Neutrophil (primary cell): ENCODE measurements around the gene RPSA.
"Not testable (repeated sequence)": the region's sequence is repeated elsewhere in the genome, so short reads cannot be mapped to it uniquely, and the experiment has no call there.

Experiments
- H3K27ac ChIP-seq: fragments of 200-600 bp; sonication (generic); 2 replicates; pipeline ENCODE4 v1.5.1; 2016; ENCODE audit warnings: mild to moderate bottlenecking, moderate library complexity
- H3K27me3 ChIP-seq: fragments of 200-600 bp; sonication (generic); 2 replicates; pipeline ENCODE4 v1.6.0; 2016; ENCODE audit warnings: mild to moderate bottlenecking
- H3K36me3 ChIP-seq: fragments of 200-600 bp; sonication (generic); 2 replicates; pipeline ENCODE4 v1.5.1; 2017
- H3K4me1 ChIP-seq, 2 experiments: fragments of 200-600 bp in 1 of 2; sonication (generic) in 1 of 2; 1 replicate in 1 of 2; 2 replicates in 1 of 2; pipeline versions ENCODE4 v1.5.1 to v1.6.1; 2013 to 2016; ENCODE audit warnings: low read depth in 1 of 2, low read length in 1 of 2, mild to moderate bottlenecking in 1 of 2, moderate library complexity in 1 of 2; ENCODE audit not compliant: control insufficient read depth in 1 of 2, insufficient read depth in 1 of 2
- H3K4me3 ChIP-seq, 2 experiments: fragments of 200-600 bp in 1 of 2; sonication (generic) in 1 of 2; 1 replicate in 1 of 2; 2 replicates in 1 of 2; pipeline ENCODE4 v1.5.1; 2013 to 2016; ENCODE audit warnings: low read depth in 1 of 2, low read length in 1 of 2, mild to moderate bottlenecking in 1 of 2, moderate library complexity in 1 of 2
- H3K9me3 ChIP-seq: fragments of 200-600 bp; sonication (generic); 2 replicates; pipeline ENCODE4 v1.5.1; 2016
- TF ChIP-seq, protein P1 (sequence below): fragments of 200-600 bp; sonication (generic); IDR thresholded peaks from 2 replicates; pipeline ENCODE4 v1.5.1; 2016; ENCODE audit warnings: antibody characterized with exemption

Gene RPSA

DNA sequence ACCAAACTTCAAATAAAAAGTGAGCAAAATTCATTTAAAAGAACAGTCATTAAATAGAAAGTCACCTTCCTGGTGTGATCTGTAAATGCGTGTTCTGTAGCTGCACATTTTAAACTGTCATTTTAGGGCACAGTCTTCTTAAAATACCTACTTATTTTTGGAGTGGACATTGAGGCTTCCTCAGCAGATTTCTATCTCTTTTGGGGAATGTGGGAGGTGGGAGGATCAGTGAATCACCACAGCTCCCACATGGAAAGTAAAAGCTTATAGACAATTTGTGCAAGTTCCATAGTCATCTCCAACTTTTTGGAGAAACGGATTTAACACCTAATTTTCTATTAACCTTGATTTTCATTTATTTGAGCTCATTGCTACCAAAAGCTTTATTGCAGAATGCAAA lies 39.9 kb downstream of the RPSA start:
- no peaks in the 10 kb centered on the region for H3K27me3 ChIP-seq
- H3K9me3 ChIP-seq: no peaks in the 10 kb centered on the region
- no peak overlapping the region for H3K27ac ChIP-seq
- H3K36me3 ChIP-seq: no peaks in the 10 kb centered on the region
- no peak overlapping the region for H3K4me3 ChIP-seq
- TF ChIP-seq, protein P1, sequence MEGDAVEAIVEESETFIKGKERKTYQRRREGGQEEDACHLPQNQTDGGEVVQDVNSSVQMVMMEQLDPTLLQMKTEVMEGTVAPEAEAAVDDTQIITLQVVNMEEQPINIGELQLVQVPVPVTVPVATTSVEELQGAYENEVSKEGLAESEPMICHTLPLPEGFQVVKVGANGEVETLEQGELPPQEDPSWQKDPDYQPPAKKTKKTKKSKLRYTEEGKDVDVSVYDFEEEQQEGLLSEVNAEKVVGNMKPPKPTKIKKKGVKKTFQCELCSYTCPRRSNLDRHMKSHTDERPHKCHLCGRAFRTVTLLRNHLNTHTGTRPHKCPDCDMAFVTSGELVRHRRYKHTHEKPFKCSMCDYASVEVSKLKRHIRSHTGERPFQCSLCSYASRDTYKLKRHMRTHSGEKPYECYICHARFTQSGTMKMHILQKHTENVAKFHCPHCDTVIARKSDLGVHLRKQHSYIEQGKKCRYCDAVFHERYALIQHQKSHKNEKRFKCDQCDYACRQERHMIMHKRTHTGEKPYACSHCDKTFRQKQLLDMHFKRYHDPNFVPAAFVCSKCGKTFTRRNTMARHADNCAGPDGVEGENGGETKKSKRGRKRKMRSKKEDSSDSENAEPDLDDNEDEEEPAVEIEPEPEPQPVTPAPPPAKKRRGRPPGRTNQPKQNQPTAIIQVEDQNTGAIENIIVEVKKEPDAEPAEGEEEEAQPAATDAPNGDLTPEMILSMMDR: no peak
- H3K4me1 ChIP-seq: no peaks in the 10 kb centered on the region

DNA sequence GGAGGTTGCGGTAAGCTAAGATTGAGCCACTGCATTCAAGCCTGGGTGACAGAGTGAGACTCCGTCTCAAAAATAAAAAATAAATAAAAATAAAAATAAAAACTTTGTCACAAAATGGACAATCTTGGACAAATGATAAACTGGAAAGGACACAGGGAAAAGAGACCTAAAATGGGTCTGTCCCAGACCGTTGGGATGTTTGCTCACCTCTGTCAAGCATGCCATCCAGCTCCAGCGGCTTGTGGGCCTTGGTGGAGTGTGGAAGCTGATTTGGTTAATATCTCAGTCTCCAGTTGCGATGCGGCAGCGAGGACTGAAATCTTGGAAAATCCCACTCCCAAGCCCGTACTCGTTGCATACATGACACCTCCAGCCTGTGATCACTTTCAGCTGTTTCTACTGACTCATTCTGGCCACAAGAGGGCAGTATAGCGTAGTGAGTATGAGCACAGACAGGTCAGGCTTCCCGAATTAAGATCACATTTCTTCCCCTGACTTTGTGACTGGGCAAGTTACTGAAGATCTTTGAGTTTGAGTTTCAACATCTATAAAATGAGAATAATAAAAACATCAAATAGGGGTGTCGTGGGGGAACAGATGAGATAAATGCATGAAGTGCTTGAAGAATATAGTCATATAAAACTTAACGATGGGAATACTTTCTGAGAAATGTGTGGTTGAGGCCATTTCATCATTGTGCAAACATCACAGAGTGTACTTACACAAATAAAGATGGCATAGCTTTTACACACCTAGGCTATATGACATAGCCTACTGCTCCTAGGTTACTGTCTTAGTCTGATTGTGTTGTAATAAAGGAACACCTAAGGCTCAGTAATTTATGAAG lies 41.3 kb downstream of the RPSA start:
- TF ChIP-seq, protein P1: peak; percentile 72
- H3K9me3 ChIP-seq: no peaks in the 10 kb centered on the region
- no peaks in the 10 kb centered on the region for H3K4me1 ChIP-seq
- no peak overlapping the region for H3K4me3 ChIP-seq
- no peaks in the 10 kb centered on the region for H3K36me3 ChIP-seq
- H3K27ac ChIP-seq: no peak overlapping the region
- H3K27me3 ChIP-seq: no peaks in the 10 kb centered on the region

DNA sequence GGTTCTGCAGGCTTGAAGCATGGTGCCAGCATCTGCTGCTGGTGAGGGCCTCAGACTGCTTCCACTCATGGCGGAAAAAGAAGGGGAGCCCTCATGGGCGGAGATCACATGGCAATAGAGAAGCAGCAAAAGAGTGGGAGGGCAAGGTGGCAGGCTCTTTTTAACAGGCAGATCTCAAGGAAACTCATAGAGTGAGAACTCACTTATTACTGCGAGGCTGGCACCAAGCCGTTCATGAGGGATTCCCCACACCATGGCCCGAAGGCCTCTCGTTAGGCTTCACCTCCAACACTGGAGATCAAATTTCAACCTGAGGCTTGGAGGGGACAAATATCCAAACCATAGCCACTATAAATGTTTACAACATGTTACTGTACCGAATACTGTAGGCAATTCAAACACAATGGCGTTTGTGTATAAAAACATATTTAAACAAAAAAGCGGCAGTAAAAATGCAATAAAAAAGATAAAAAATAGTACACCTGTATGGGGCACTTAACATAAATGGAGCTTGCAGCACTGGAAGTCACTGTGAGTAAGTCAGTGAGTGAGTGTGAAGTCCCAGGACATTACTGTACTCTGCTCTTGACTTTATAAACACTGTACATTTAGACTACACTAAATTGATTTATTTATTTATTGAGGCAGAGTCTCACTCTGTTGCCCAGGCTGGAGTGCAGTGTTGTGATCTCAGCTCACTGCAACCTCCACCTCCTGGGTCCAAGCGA lies 42.1 kb downstream of the RPSA start:
- no peaks in the 10 kb centered on the region for H3K9me3 ChIP-seq
- no peaks in the 10 kb centered on the region for H3K4me1 ChIP-seq
- no peaks in the 10 kb centered on the region for H3K27me3 ChIP-seq
- no peak overlapping the region for H3K27ac ChIP-seq
- H3K4me3 ChIP-seq: no peak overlapping the region
- H3K36me3 ChIP-seq: no peaks in the 10 kb centered on the region
- TF ChIP-seq, protein P1: no peak

DNA sequence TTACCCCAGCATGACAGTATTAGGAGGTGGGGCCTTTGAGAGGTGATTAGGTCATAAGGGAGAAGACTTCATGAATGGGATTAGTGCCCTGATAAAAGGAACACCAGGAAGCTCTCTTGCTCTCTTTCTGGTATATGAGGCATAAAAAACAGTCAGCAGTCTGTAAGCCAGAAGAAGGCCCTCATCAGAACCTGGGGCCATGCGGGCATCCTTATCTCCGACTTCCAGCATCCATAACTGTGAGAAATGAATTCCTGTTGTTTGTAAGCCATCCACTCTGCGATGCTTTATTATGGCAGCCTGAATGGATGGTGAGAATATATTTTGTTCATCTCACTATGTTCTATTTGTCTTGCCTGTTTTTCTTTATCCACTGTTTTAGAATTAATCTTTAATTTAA lies 43.3 kb downstream of the RPSA start:
- no peaks in the 10 kb centered on the region for H3K4me1 ChIP-seq
- no peaks in the 10 kb centered on the region for H3K36me3 ChIP-seq
- H3K9me3 ChIP-seq: no peaks in the 10 kb centered on the region
- no peaks in the 10 kb centered on the region for H3K27me3 ChIP-seq
- H3K4me3 ChIP-seq: no peak overlapping the region
- TF ChIP-seq, protein P1: no peak
- H3K27ac ChIP-seq: no peak overlapping the region

DNA sequence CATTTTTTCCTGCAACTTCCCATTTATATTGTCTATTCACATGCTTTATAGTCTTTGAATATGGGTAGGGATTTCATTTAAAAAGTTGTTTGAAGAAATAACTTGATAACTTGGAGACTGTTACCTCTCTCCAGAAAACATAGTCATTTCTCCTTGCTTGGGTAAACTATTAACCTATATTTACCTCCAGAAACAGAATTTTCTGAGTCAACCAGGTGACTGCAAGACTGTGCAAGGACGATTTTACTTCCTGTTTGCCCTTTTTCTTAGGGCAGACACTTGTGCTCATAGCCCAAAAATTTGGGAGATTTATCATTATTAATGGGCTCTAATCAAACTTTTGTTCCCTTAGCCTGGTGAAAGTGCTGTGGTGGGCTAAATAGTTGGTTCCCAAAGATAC lies 46.6 kb downstream of the RPSA start:
- Histone ChIP-seq H3K4me3 (no peak overlapping the region), H3K27me3 (no peaks in the 10 kb centered on the region), H3K36me3 (no peaks in the 10 kb centered on the region), H3K4me1 (no peaks in the 10 kb centered on the region), H3K27ac (no peak overlapping the region), H3K9me3 (no peaks in the 10 kb centered on the region)
- TF ChIP-seq, protein P1: no peak

DNA sequence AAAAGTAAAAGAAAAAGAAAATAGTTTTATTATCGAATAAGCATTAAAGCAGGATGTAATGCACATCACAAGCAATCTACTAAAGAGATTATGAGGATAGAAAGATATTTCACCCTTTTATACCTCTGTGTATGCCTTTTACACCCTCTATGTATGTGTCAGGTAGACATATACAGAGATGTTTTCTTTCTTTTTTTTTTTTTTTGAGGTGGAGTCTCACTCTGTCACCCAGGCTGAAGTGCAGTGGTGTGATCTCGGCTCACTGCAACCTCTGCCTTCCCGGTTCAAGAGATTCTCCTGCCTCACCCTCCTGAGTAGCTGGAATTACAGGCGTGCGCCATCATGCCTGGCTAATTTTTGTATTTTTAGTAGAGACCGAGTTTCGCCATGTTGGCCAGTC lies 47.4 kb downstream of the RPSA start:
- H3K27me3 ChIP-seq, H3K4me1 ChIP-seq, H3K4me3 ChIP-seq, H3K36me3 ChIP-seq, H3K9me3 ChIP-seq, H3K27ac ChIP-seq: not testable (repeated sequence)
